H9 (cell line): ENCODE data around the gene TXNRD1. TPM values are rescaled to one million over a fixed set of nuclear protein-coding genes. Genes with fewer than 3 reads are reported as not detected.

Source experiments
- DNase-seq: peaks from one replicate; pipeline ENCODE4 v3.0.0-alpha.2; 2017
- H2AFZ ChIP-seq: one replicate; pipeline ENCODE4 v1.6.1; 2013; ENCODE audit warnings: mild to moderate bottlenecking, low read length, control low read depth, moderate library complexity
- H2AK5ac ChIP-seq: 2 replicates; pipeline ENCODE4 v1.6.1; 2013; ENCODE audit warnings: low read length, control low read depth, mixed read lengths; ENCODE audit not compliant: insufficient read length
- H2BK120ac ChIP-seq: one replicate; pipeline ENCODE4 v1.6.1; 2013; ENCODE audit warnings: low read depth, mild to moderate bottlenecking, low read length, control low read depth, inconsistent platforms; ENCODE audit not compliant: poor library complexity, severe bottlenecking
- H2BK12ac ChIP-seq: 2 replicates; pipeline ENCODE4 v1.6.1; 2013; ENCODE audit warnings: low read length, control low read depth, mixed read lengths, low read depth; ENCODE audit not compliant: insufficient read length
- H2BK15ac ChIP-seq: 2 replicates; pipeline ENCODE4 v1.6.1; 2013; ENCODE audit warnings: low read depth, low read length, control low read depth
- H2BK20ac ChIP-seq: one replicate; pipeline ENCODE4 v1.6.1; 2013; ENCODE audit warnings: low read depth, mild to moderate bottlenecking, low read length, control low read depth, inconsistent platforms; ENCODE audit not compliant: poor library complexity, severe bottlenecking
- H2BK5ac ChIP-seq: 2 replicates; pipeline ENCODE4 v1.6.1; 2013; ENCODE audit warnings: low read length, control low read depth, mixed read lengths; ENCODE audit not compliant: insufficient read length
- H3K14ac ChIP-seq: 2 replicates; pipeline ENCODE4 v1.6.1; 2013; ENCODE audit warnings: low read length, control low read depth; ENCODE audit not compliant: insufficient read depth
- H3K18ac ChIP-seq: 2 replicates; pipeline ENCODE4 v1.6.1; 2013; ENCODE audit warnings: low read depth, mild to moderate bottlenecking, mixed read lengths, low read length, control low read depth; ENCODE audit not compliant: insufficient read length
- H3K23ac ChIP-seq: 2 replicates; pipeline ENCODE4 v1.6.1; 2013; ENCODE audit warnings: low read length, control low read depth, mixed read lengths, low read depth; ENCODE audit not compliant: insufficient read length
- H3K23me2 ChIP-seq: 2 replicates; pipeline ENCODE4 v1.6.1; 2013; ENCODE audit warnings: low read depth, mild to moderate bottlenecking, mixed read lengths, low read length, control low read depth; ENCODE audit not compliant: insufficient read length, poor library complexity, severe bottlenecking
- H3K27ac ChIP-seq: 2 replicates; pipeline ENCODE4 v1.5.1; 2013; ENCODE audit warnings: low read length, control low read depth, mixed read lengths, low read depth; ENCODE audit not compliant: insufficient read length
- H3K27me3 ChIP-seq: 2 replicates; pipeline ENCODE4 v1.6.1; 2013; ENCODE audit warnings: low read length, control low read depth, inconsistent platforms; ENCODE audit not compliant: insufficient read depth
- H3K4ac ChIP-seq: 2 replicates; pipeline ENCODE4 v1.6.1; 2013; ENCODE audit warnings: low read depth, mild to moderate bottlenecking, control low read depth, inconsistent platforms, low read length, moderate library complexity
- H3K4me1 ChIP-seq: 2 replicates; pipeline ENCODE4 v1.6.1; 2013; ENCODE audit warnings: low read length, control low read depth, inconsistent platforms; ENCODE audit not compliant: insufficient read depth
- H3K4me2 ChIP-seq: 2 replicates; pipeline ENCODE4 v1.6.1; 2013; ENCODE audit warnings: low read length, control low read depth, mixed read lengths; ENCODE audit not compliant: insufficient read length, insufficient read depth
- H3K56ac ChIP-seq: 2 replicates; pipeline ENCODE4 v1.6.1; 2013; ENCODE audit warnings: low read depth, mild to moderate bottlenecking, mixed read lengths, low read length, control low read depth; ENCODE audit not compliant: insufficient read length
- H3K79me1 ChIP-seq: 2 replicates; pipeline ENCODE4 v1.6.1; 2013; ENCODE audit warnings: low read depth, mild to moderate bottlenecking, moderate library complexity, low read length, control low read depth, inconsistent platforms; ENCODE audit not compliant: insufficient read depth, poor library complexity, severe bottlenecking
- H3K79me2 ChIP-seq: 2 replicates; pipeline ENCODE4 v1.6.1; 2013; ENCODE audit warnings: low read length, control low read depth, inconsistent platforms; ENCODE audit not compliant: insufficient read depth
- H3K9ac ChIP-seq: 2 replicates; pipeline ENCODE4 v1.6.1; 2013; ENCODE audit warnings: low read length, control low read depth, mixed read lengths; ENCODE audit not compliant: insufficient read length; ENCODE audit errors: extremely low read depth
- H3K9me3 ChIP-seq: one replicate; pipeline ENCODE4 v1.6.1; 2013; ENCODE audit warnings: low read depth, low read length, inconsistent platforms; ENCODE audit not compliant: control insufficient read depth
- H3T11ph ChIP-seq: one replicate; pipeline ENCODE4 v1.6.1; 2013; ENCODE audit warnings: mild to moderate bottlenecking, low read length, control low read depth, inconsistent platforms
- H4K20me1 ChIP-seq: one replicate; pipeline ENCODE4 v1.6.1; 2013; ENCODE audit not compliant: control insufficient read depth, insufficient read length, insufficient read depth
- H4K5ac ChIP-seq: 2 replicates; pipeline ENCODE4 v1.6.1; 2013; ENCODE audit warnings: low read depth, mild to moderate bottlenecking, mixed read lengths, low read length, control low read depth; ENCODE audit not compliant: insufficient read length
- H4K8ac ChIP-seq: replicated peaks from 2 replicates; pipeline ENCODE4 v1.6.1; 2013; ENCODE audit warnings: low read length, control low read depth, mixed read lengths, low read depth; ENCODE audit not compliant: insufficient read length
- H4K91ac ChIP-seq: 2 replicates; pipeline ENCODE4 v1.6.1; 2013; ENCODE audit warnings: low read depth, mild to moderate bottlenecking, moderate library complexity, mixed read lengths, low read length, control low read depth; ENCODE audit not compliant: insufficient read length
- H3K27ac Mint-ChIP-seq, 3 experiments: 2 replicates in 2 of 3; 3 replicates in 1 of 3; pipeline ENCODE4 v1.8.0; 2020 to 2021; ENCODE audit warnings: mixed read lengths in 3 of 3, mild to moderate bottlenecking in 1 of 3, moderate library complexity in 1 of 3
- H3K27me3 Mint-ChIP-seq: 2 replicates; pipeline ENCODE4 v1.8.0; 2021; ENCODE audit warnings: low read depth, mild to moderate bottlenecking, moderate library complexity, mixed read lengths
- H3K36me3 Mint-ChIP-seq, 3 experiments: 2 replicates in 2 of 3; 3 replicates in 1 of 3; pipeline ENCODE4 v1.8.0; 2020 to 2021; ENCODE audit warnings: low read depth in 3 of 3, mixed read lengths in 3 of 3; ENCODE audit not compliant: insufficient read depth in 1 of 3
- H3K4me1 Mint-ChIP-seq, 2 experiments: 2 replicates each; pipeline ENCODE4 v1.8.0; 2020; ENCODE audit warnings: mixed read lengths in 2 of 2
- H3K4me3 Mint-ChIP-seq, 2 experiments: 2 replicates in 1 of 2; 3 replicates in 1 of 2; pipeline ENCODE4 v1.8.0; 2020 to 2021; ENCODE audit warnings: mild to moderate bottlenecking in 2 of 2, mixed read lengths in 2 of 2, moderate library complexity in 1 of 2
- H3K9me3 Mint-ChIP-seq, 2 experiments: 2 replicates in 1 of 2; 3 replicates in 1 of 2; pipeline ENCODE4 v1.8.0; 2020; ENCODE audit warnings: mild to moderate bottlenecking in 2 of 2, mixed read lengths in 2 of 2, moderate library complexity in 1 of 2
- WGBS: extraction: QIAGEN DNeasy Blood & Tissue Kit; methylation state at CpG from one replicate; pipeline ENCODE4 v1.1.7; 2013; ENCODE audit warnings: missing lambda C conversion rate, low lambda C conversion rate, mixed read lengths; ENCODE audit not compliant: insufficient read length; ENCODE audit errors: extremely low coverage; 5-methylcytosine and 5-hydroxymethylcytosine counted together
- total RNA-seq: library from RNA; stranded (reverse); gene quantifications from 2 replicates; pipeline ENCODE4 v1.2.1, GENCODE V29; 2021
- TF ChIP-seq, protein P1 (sequence below): fragments of 200-600 bp; sonication (generic); conservative IDR thresholded peaks from 3 replicates; pipeline ENCODE4 v1.8.0; 2021; ENCODE audit warnings: antibody characterized with exemption, mild to moderate bottlenecking

Gene TXNRD1
- total RNA-seq, 1 experiment from 2014 or later = 100 TPM

DNA sequence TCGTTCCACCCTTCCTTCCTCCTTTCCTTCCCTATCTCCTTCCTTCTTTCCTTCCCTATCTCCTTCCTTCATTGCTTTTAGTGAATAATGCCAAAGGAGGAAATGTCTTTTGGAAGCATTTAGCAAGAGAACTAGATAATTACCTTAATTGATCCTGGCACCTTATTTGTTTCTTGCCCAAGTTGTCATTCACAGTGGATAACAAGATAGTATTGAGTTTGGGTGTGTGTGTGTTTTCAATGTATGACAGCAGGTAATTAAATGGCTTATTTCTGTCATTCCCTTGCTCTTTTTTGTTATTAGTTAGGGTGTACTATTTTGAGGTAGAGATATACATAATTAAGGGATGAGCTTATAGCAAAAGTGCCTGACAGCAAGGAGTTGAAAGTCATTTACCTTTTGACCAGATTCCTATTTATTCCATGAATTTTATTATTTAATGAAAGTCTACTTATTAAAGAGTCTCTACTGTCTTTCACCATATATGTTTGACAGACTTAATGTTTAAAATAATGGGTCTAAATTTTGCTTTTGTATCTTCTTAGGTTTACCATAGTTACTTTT, 118.2 kb downstream of the TXNRD1 start:
- no peak overlapping the region for H3K18ac ChIP-seq
- no peak overlapping the region for H2BK12ac ChIP-seq
- H4K8ac ChIP-seq = no peak overlapping the region
- DNase-seq = no peak
- H3K27ac ChIP-seq = no peak overlapping the region
- H3K79me1 ChIP-seq = no peaks in the 10 kb centered on the region
- H3K4me1 ChIP-seq = no peaks in the 10 kb centered on the region
- H3K4ac ChIP-seq = no peak overlapping the region
- TF ChIP-seq, protein P1, sequence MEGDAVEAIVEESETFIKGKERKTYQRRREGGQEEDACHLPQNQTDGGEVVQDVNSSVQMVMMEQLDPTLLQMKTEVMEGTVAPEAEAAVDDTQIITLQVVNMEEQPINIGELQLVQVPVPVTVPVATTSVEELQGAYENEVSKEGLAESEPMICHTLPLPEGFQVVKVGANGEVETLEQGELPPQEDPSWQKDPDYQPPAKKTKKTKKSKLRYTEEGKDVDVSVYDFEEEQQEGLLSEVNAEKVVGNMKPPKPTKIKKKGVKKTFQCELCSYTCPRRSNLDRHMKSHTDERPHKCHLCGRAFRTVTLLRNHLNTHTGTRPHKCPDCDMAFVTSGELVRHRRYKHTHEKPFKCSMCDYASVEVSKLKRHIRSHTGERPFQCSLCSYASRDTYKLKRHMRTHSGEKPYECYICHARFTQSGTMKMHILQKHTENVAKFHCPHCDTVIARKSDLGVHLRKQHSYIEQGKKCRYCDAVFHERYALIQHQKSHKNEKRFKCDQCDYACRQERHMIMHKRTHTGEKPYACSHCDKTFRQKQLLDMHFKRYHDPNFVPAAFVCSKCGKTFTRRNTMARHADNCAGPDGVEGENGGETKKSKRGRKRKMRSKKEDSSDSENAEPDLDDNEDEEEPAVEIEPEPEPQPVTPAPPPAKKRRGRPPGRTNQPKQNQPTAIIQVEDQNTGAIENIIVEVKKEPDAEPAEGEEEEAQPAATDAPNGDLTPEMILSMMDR = no peak
- WGBS = no CpG with 5 or more reads among the region's 1 CpG
- H2AFZ ChIP-seq = no peak overlapping the region
- no peak overlapping the region for H4K5ac ChIP-seq
- no peak overlapping the region for H2BK120ac ChIP-seq
- H3K23me2 ChIP-seq = no peaks in the 10 kb centered on the region
- H3K4me3 Mint-ChIP-seq = no peak overlapping the region
- H2BK20ac ChIP-seq = no peak overlapping the region
- no peak overlapping the region for H3K56ac ChIP-seq
- no peak overlapping the region for H3K23ac ChIP-seq
- H3K4me1 Mint-ChIP-seq = no peaks in the 10 kb centered on the region
- H3K9me3 ChIP-seq = no peaks in the 10 kb centered on the region
- H4K91ac ChIP-seq = no peak overlapping the region
- H3K9me3 Mint-ChIP-seq = no peaks in the 10 kb centered on the region
- H3K27ac Mint-ChIP-seq = no peak overlapping the region
- no peak overlapping the region for H3K9ac ChIP-seq
- H2BK15ac ChIP-seq = no peak overlapping the region
- no peak overlapping the region for H2AK5ac ChIP-seq
- no peak overlapping the region for H3K4me2 ChIP-seq
- H3K14ac ChIP-seq = no peak overlapping the region
- H2BK5ac ChIP-seq = no peak overlapping the region
- H3K36me3 Mint-ChIP-seq = peaks cover 12 to 42% (median 41%) of the 10 kb centered on the region in 3 experiments; a peak in 6 of 7 replicates
- no peaks in the 10 kb centered on the region for H3K79me2 ChIP-seq
- H3T11ph ChIP-seq = no peak overlapping the region
- no peaks in the 10 kb centered on the region for H3K27me3 Mint-ChIP-seq
- H3K27me3 ChIP-seq = no peaks in the 10 kb centered on the region
- H4K20me1 ChIP-seq = no peaks in the 10 kb centered on the region
